Measurements from ENCODE around the gene GSDMA.

GRCh38 chr17:39953471-39953888 lies 9.3 kb upstream of the GSDMA start:
- TF ChIP-seq CTCF (IDR thresholded peaks at IDR 0.05) = no peak
- no peak for TF ChIP-seq POLR2A (IDR thresholded peaks at IDR 0.05)
